B cell (primary cell): ENCODE measurements around the gene JARID2.

Experiments used
- EZH2 ChIP-seq: IDR thresholded peaks from 2 replicates; pipeline ENCODE4 v1.6.1; 2012; ENCODE audit warnings: borderline replicate concordance, low read depth, mild to moderate bottlenecking, moderate library complexity, low read length; ENCODE audit not compliant: insufficient read depth, poor library complexity, severe bottlenecking
- TF ChIP-seq, protein P1 (sequence below): fragments of 200-600 bp; IDR thresholded peaks from one replicate; pipeline ENCODE4 v1.8.0; 2022; ENCODE audit warnings: antibody characterized with exemption, mild to moderate bottlenecking

DNA sequence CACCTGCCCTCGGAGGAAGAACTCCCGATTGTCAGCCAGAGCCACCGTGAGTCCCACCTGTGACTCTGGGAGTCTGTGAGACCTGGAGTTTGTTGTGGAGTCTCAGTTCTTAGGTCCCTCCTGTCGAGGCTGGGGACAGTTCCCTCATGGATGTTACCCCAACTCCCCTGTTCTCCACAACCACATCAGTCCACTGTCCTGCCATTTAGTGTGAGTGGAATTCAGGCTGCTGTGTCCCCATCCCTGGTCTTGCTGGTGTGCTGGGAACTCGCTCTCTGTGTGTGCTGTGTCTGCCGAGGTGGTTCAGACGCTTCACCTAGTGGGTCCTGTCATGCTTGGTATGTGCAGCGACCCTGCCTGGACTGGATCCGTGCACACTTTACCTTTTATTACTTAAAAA lies 253.7 kb downstream of the JARID2 start:
- TF ChIP-seq, protein P1, sequence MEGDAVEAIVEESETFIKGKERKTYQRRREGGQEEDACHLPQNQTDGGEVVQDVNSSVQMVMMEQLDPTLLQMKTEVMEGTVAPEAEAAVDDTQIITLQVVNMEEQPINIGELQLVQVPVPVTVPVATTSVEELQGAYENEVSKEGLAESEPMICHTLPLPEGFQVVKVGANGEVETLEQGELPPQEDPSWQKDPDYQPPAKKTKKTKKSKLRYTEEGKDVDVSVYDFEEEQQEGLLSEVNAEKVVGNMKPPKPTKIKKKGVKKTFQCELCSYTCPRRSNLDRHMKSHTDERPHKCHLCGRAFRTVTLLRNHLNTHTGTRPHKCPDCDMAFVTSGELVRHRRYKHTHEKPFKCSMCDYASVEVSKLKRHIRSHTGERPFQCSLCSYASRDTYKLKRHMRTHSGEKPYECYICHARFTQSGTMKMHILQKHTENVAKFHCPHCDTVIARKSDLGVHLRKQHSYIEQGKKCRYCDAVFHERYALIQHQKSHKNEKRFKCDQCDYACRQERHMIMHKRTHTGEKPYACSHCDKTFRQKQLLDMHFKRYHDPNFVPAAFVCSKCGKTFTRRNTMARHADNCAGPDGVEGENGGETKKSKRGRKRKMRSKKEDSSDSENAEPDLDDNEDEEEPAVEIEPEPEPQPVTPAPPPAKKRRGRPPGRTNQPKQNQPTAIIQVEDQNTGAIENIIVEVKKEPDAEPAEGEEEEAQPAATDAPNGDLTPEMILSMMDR = no peak
- TF ChIP-seq EZH2 = no peak
